ENCODE results near the gene ACTL9.

Gene ACTL9

GRCh38 chr19:8688930-8689329, 9.7 kb downstream of the ACTL9 start:
- in situ Hi-C loops (cut with MboI; ENCODE audit: low sequenced_read_pairs), result no loop called here

- in situ Hi-C loops (cut with MboI; ENCODE audit: low sequenced_read_pairs), result no loop called here
Observed at GRCh38 chr19:8686549-8686948, 12.0 kb downstream of the ACTL9 start.

GRCh38 chr19:8684001-8684902, 14.3 kb downstream of the ACTL9 start:
- in situ Hi-C loops (cut with MboI; ENCODE audit: low sequenced_read_pairs), result loop anchor here (5.0 kb wide), 1 partner anchor 37 kb away; no protein-coding TSS in a partner anchor

- in situ Hi-C loops (cut with MboI; ENCODE audit: low sequenced_read_pairs), result loop anchor here (5.0 kb wide), 1 partner anchor 36 kb away; no protein-coding TSS in a partner anchor
Observed at GRCh38 chr19:8682931-8683330, 15.7 kb downstream of the ACTL9 start.

- in situ Hi-C loops (cut with MboI; ENCODE audit: low sequenced_read_pairs), result loop anchor here (5.0 kb wide), 1 partner anchor 35 kb away; no protein-coding TSS in a partner anchor
Observed at GRCh38 chr19:8682472-8682871, 16.1 kb downstream of the ACTL9 start.

- in situ Hi-C loops (cut with MboI; ENCODE audit: low sequenced_read_pairs), result loop anchor here (5.0 kb wide), 1 partner anchor 34 kb away; no protein-coding TSS in a partner anchor
Observed at GRCh38 chr19:8681345-8682029, 17.1 kb downstream of the ACTL9 start.

- in situ Hi-C loops (cut with MboI; ENCODE audit: low sequenced_read_pairs), result loop anchor here (5.0 kb wide), 1 partner anchor 34 kb away; no protein-coding TSS in a partner anchor
Observed at GRCh38 chr19:8680676-8681344, 17.8 kb downstream of the ACTL9 start.

GRCh38 chr19:8678244-8678807, 20.3 kb downstream of the ACTL9 start:
- in situ Hi-C loops (cut with MboI; ENCODE audit: low sequenced_read_pairs), result no loop called here

GRCh38 chr19:8675066-8675465, 23.5 kb downstream of the ACTL9 start:
- in situ Hi-C loops (cut with MboI; ENCODE audit: low sequenced_read_pairs), result no loop called here

- in situ Hi-C loops (cut with MboI; ENCODE audit: low sequenced_read_pairs), result no loop called here
Observed at GRCh38 chr19:8673276-8673891, 25.2 kb downstream of the ACTL9 start.

- in situ Hi-C loops (cut with MboI; ENCODE audit: low sequenced_read_pairs), result no loop called here
Observed at GRCh38 chr19:8666814-8667405, 31.7 kb downstream of the ACTL9 start.

GRCh38 chr19:8665468-8666213, 33.0 kb downstream of the ACTL9 start:
- in situ Hi-C loops (cut with MboI; ENCODE audit: low sequenced_read_pairs), result no loop called here

- in situ Hi-C loops (cut with MboI; ENCODE audit: low sequenced_read_pairs), result no loop called here
Observed at GRCh38 chr19:8664671-8665057, 33.9 kb downstream of the ACTL9 start.

GRCh38 chr19:8663920-8664670, 34.5 kb downstream of the ACTL9 start:
- in situ Hi-C loops (cut with MboI; ENCODE audit: low sequenced_read_pairs), result no loop called here

GRCh38 chr19:8662263-8662662, 36.3 kb downstream of the ACTL9 start:
- in situ Hi-C loops (cut with MboI; ENCODE audit: low sequenced_read_pairs), result no loop called here

GRCh38 chr19:8659905-8660304, 38.7 kb downstream of the ACTL9 start:
- in situ Hi-C loops (cut with MboI; ENCODE audit: low sequenced_read_pairs), result no loop called here

GRCh38 chr19:8657869-8658268, 40.7 kb downstream of the ACTL9 start:
- in situ Hi-C loops (cut with MboI; ENCODE audit: low sequenced_read_pairs), result no loop called here

- in situ Hi-C loops (cut with MboI; ENCODE audit: low sequenced_read_pairs), result no loop called here
Observed at GRCh38 chr19:8655340-8655709, 43.3 kb downstream of the ACTL9 start.
